GM12878 (cell line): ENCODE results near the gene PSIP1. TPM values are rescaled to one million over a fixed set of nuclear protein-coding genes. Genes with fewer than 3 reads are reported as not detected.
A peak's percentile ranks its signal among the peaks of the same experiment; 100 is the strongest.

ENCODE experiments used
- CTCF ChIP-seq, 3 experiments: IDR thresholded peaks in 2 of 3; conservative IDR thresholded peaks in 1 of 3; 2 replicates each; pipeline ENCODE4 v1.5.1; 2011; ENCODE audit warnings: low read depth in 3 of 3, low read length in 3 of 3, mild to moderate bottlenecking in 3 of 3, control low read depth in 2 of 3, moderate library complexity in 2 of 3, inconsistent platforms in 1 of 3, mixed read lengths in 1 of 3; ENCODE audit not compliant: control insufficient read depth in 2 of 3, insufficient read depth in 1 of 3; ENCODE audit errors: extremely low read depth in 1 of 3
- HDGF ChIP-seq: fragments of 450-650 bp; IDR thresholded peaks from 2 replicates; pipeline ENCODE4 v1.6.1; 2016; ENCODE audit warnings: antibody characterized with exemption
- MXI1 ChIP-seq: fragments of 150-350 bp; IDR thresholded peaks from 2 replicates; pipeline ENCODE4 v1.6.1; 2011; ENCODE audit warnings: low read depth, mild to moderate bottlenecking, inconsistent platforms, low read length, improper control_type of control experiment
- MYB ChIP-seq: fragments of 150-350 bp; IDR thresholded peaks from 2 replicates; pipeline ENCODE4 v1.6.1; 2014; ENCODE audit warnings: mild to moderate bottlenecking, low read depth, low read length, borderline replicate concordance
- POLR2AphosphoS5 ChIP-seq: IDR thresholded peaks from 2 replicates; pipeline ENCODE4 v1.6.1; 2011; ENCODE audit warnings: mild to moderate bottlenecking, low read length, inconsistent platforms
- RFX5 ChIP-seq: IDR thresholded peaks from 2 replicates; pipeline ENCODE4 v1.6.1; 2011; ENCODE audit warnings: low read depth, low read length, improper control_type of control experiment
- SMAD1 ChIP-seq: fragments of 450-650 bp; IDR thresholded peaks from 2 replicates; pipeline ENCODE4 v1.6.1; 2018; ENCODE audit warnings: mild to moderate bottlenecking, low read depth; ENCODE audit not compliant: partially characterized antibody
- WRNIP1 ChIP-seq: IDR thresholded peaks from 2 replicates; pipeline ENCODE4 v1.6.1; 2011; ENCODE audit warnings: low read depth, low read length, improper control_type of control experiment, borderline replicate concordance
- polyA plus RNA-seq, 11 experiments: library from polyadenylated mRNA; depleted of rRNA in 4 of 11; unstranded in 6 of 11; stranded (reverse) in 5 of 11; fragments of >200 nt; fragmentation: Nextera tagmentation in 4 of 11; fragmentation: Illumina TruSeq in 1 of 11; extraction: Ambion mirVana in 4 of 11; extraction: Trizol in 1 of 11; gene quantifications; 1 replicate in 1 of 11; 2 replicates in 10 of 11; pipeline versions ENCODE4 v1.2.1 to v1.2.3, GENCODE V29; 2011 to 2016; ENCODE audit warnings: inconsistent platforms in 2 of 11, missing spikeins in 2 of 11, low read depth in 1 of 11
- total RNA-seq, 4 experiments: library from RNA; depleted of rRNA in 3 of 4; stranded (reverse); fragments of >200 nt in 3 of 4; fragmentation: Illumina TruSeq in 1 of 4; extraction: Trizol in 1 of 4; gene quantifications; 2 replicates each; pipeline versions ENCODE4 v1.2.1 to v1.2.3, GENCODE V29; 2013 to 2021
- TF ChIP-seq, protein P1 (sequence below): IDR thresholded peaks from 2 replicates; pipeline ENCODE4 v1.6.1; 2012; ENCODE audit warnings: low read depth, low read length, improper control_type of control experiment

The PSIP1 gene
- total and polyA plus RNA-seq, 10 of the 15 experiments (the other 5 are each of a cell fraction or from before 2014, with no cell fraction given) = 75.5 to 299 (median 173) TPM

GRCh38 chr9:15422372-15423230 lies 88.2 kb downstream of the PSIP1 start, which contains the start of gene SNAPC3 (continued):
- no peak for TF ChIP-seq HDGF
- TF ChIP-seq, protein P1, sequence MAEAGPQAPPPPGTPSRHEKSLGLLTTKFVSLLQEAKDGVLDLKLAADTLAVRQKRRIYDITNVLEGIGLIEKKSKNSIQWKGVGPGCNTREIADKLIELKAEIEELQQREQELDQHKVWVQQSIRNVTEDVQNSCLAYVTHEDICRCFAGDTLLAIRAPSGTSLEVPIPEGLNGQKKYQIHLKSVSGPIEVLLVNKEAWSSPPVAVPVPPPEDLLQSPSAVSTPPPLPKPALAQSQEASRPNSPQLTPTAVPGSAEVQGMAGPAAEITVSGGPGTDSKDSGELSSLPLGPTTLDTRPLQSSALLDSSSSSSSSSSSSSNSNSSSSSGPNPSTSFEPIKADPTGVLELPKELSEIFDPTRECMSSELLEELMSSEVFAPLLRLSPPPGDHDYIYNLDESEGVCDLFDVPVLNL = no peak
- TF ChIP-seq WRNIP1 = no peak
- peak; percentile 75; the same call in 1 of the 2 replicates for TF ChIP-seq MYB
- no peak for TF ChIP-seq RFX5
- TF ChIP-seq POLR2AphosphoS5 = peak; percentile 72; the same call in 1 of the 2 replicates
- TF ChIP-seq CTCF (IDR thresholded peaks at IDR 0.05 in 2 of 3, conservative IDR thresholded peaks at IDR 0.05 in 1 of 3; ENCODE audit: control insufficient read depth in 2 of 3, extremely low read depth in 1 of 3, insufficient read depth in 1 of 3, low read depth in 3 of 3, low read length in 3 of 3) = no peak
- TF ChIP-seq SMAD1 = no peak
- peak; percentile 62 for TF ChIP-seq MXI1
- TF ChIP-seq, all 136 proteins: peak for 62
